Measurements from ENCODE around the gene KY. TPM values are rescaled to one million over a fixed set of nuclear protein-coding genes. Genes with fewer than 3 reads are reported as not detected.

Gene KY
- total and polyA plus RNA-seq, 2 experiments from 2014 or later: not detected

DNA sequence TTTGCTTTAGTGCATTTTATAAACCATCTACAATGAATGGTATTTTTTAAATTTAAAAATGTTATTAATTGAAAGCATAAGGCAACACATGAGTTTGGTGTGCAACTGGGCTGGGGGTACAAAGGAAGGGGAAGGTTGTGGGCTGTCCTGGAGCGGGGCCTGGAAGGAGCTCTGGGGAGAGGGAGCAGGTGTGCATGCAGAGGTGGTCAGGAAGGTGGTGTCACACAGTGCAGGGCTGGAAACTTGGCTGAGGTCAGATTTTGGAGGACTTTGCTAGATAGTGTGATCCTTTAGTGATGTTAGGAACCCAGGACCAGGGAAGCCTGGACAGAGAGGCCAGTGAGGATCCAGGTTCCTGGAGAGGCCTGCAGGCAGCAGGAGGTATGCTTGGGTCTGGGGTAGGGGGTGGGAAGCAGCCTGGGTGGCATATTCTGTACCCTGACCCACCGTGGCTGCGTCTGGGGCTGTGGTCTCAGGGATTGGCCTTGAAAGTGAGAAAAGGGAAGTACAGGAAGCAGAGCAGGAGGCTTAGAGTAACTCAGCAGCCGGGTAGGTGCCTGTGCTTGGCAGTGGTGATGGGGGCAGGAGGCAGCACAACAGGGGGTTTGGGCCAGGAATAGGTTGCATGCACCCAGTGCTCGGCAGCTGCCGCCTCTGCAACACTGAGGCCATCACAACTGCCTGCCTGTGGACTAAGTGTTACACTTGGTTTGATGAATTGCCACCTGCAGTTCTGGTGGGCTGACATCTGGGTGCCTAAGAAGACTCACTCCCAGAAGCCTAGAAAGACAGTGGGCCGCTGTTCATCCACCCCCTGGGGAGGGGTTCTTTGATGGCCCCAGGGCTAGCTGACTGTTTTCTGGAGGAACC is 33.0 kb downstream of the KY start:
- H3K4me3 ChIP-seq: no peak overlapping the region
- Mint-ChIP-seq H3K4me1 (peaks cover 9% of the 10 kb centered on the region), H3K4me3 (no peak overlapping the region), H3K27ac (no peak overlapping the region), H3K27me3 (ENCODE audit: insufficient read depth, low read depth, poor library complexity) (peaks cover 11% of the 10 kb centered on the region), H3K36me3 (ENCODE audit: low read depth) (no peaks in the 10 kb centered on the region), H3K9me3 (no peaks in the 10 kb centered on the region)
- DNase-seq (ENCODE audit: low spot score): no peak
- TF ChIP-seq ZNF114 (CRISPR knock-in tag; IDR thresholded peaks at IDR 0.05): no peak
- TF ChIP-seq POLR2AphosphoS5 (IDR thresholded peaks at IDR 0.05; ENCODE audit: low read depth): no peak
- TF ChIP-seq, protein P1, sequence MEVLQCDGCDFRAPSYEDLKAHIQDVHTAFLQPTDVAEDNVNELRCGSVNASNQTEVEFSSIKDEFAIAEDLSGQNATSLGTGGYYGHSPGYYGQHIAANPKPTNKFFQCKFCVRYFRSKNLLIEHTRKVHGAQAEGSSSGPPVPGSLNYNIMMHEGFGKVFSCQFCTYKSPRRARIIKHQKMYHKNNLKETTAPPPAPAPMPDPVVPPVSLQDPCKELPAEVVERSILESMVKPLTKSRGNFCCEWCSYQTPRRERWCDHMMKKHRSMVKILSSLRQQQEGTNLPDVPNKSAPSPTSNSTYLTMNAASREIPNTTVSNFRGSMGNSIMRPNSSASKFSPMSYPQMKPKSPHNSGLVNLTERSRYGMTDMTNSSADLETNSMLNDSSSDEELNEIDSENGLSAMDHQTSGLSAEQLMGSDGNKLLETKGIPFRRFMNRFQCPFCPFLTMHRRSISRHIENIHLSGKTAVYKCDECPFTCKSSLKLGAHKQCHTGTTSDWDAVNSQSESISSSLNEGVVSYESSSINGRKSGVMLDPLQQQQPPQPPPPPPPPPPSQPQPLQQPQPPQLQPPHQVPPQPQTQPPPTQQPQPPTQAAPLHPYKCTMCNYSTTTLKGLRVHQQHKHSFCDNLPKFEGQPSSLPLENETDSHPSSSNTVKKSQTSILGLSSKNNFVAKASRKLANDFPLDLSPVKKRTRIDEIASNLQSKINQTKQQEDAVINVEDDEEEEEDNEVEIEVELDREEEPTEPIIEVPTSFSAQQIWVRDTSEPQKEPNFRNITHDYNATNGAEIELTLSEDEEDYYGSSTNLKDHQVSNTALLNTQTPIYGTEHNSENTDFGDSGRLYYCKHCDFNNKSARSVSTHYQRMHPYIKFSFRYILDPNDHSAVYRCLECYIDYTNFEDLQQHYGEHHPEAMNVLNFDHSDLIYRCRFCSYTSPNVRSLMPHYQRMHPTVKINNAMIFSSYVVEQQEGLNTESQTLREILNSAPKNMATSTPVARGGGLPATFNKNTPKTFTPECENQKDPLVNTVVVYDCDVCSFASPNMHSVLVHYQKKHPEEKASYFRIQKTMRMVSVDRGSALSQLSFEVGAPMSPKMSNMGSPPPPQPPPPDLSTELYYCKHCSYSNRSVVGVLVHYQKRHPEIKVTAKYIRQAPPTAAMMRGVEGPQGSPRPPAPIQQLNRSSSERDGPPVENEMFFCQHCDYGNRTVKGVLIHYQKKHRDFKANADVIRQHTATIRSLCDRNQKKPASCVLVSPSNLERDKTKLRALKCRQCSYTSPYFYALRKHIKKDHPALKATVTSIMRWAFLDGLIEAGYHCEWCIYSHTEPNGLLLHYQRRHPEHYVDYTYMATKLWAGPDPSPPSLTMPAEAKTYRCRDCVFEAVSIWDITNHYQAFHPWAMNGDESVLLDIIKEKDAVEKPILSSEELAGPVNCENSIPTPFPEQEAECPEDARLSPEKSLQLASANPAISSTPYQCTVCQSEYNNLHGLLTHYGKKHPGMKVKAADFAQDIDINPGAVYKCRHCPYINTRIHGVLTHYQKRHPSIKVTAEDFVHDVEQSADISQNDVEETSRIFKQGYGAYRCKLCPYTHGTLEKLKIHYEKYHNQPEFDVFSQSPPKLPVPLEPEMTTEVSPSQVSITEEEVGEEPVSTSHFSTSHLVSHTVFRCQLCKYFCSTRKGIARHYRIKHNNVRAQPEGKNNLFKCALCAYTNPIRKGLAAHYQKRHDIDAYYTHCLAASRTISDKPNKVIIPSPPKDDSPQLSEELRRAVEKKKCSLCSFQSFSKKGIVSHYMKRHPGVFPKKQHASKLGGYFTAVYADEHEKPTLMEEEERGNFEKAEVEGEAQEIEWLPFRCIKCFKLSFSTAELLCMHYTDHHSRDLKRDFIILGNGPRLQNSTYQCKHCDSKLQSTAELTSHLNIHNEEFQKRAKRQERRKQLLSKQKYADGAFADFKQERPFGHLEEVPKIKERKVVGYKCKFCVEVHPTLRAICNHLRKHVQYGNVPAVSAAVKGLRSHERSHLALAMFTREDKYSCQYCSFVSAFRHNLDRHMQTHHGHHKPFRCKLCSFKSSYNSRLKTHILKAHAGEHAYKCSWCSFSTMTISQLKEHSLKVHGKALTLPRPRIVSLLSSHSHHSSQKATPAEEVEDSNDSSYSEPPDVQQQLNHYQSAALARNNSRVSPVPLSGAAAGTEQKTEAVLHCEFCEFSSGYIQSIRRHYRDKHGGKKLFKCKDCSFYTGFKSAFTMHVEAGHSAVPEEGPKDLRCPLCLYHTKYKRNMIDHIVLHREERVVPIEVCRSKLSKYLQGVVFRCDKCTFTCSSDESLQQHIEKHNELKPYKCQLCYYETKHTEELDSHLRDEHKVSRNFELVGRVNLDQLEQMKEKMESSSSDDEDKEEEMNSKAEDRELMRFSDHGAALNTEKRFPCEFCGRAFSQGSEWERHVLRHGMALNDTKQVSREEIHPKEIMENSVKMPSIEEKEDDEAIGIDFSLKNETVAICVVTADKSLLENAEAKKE (CRISPR knock-in tag; IDR thresholded peaks at IDR 0.05): no peak
- no peak for TF ChIP-seq CREB1 (CRISPR knock-in tag; IDR thresholded peaks at IDR 0.05; ENCODE audit: low read depth)
- TF ChIP-seq EZH2phosphoT487 (IDR thresholded peaks at IDR 0.05; ENCODE audit: unreplicated experiment): no peak
- H3K4me1 ChIP-seq (ENCODE audit: insufficient read depth): no peaks in the 10 kb centered on the region
- no peaks in the 10 kb centered on the region for H3K9me2 ChIP-seq (ENCODE audit: insufficient read depth)
- no peaks in the 10 kb centered on the region for H3K27me3 ChIP-seq (ENCODE audit: insufficient read depth)
- H3K79me2 ChIP-seq (replicated peaks; ENCODE audit: insufficient read depth): no peaks in the 10 kb centered on the region
- no peaks in the 10 kb centered on the region for H3K36me3 ChIP-seq (ENCODE audit: insufficient read depth)
- no peak overlapping the region for H3K4me2 ChIP-seq
- no peak overlapping the region for H2AFZ ChIP-seq
- H3K27ac ChIP-seq (ENCODE audit: low read depth): no peak overlapping the region
- peak; percentile 49 for ATAC-seq
- no peaks in the 10 kb centered on the region for H3F3A ChIP-seq (replicated peaks; ENCODE audit: low read depth)
- no peaks in the 10 kb centered on the region for H4K20me1 ChIP-seq (replicated peaks; ENCODE audit: insufficient read depth)

DNA sequence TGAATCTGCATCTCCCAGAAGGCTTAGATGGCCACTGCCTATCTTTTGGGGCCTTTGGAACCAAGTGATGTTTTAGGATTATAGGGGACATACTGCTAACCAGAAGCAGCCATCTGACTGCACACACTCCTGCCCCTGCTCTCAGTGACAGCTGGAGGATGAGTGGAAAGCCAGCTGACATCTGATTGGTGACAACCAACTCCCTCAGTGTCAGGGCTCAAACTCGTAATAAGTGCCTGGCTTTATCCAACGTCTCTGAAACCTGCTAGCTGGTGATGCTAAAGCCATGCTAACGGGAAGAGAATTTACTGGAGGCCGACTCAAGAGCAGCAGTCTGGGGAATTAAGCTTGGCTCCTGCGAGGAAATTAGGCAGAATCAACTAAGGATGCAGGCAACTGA is 35.1 kb downstream of the KY start:
- Histone ChIP-seq H4K20me1 (replicated peaks; ENCODE audit: insufficient read depth) (no peaks in the 10 kb centered on the region), H3K9me2 (ENCODE audit: insufficient read depth) (no peaks in the 10 kb centered on the region), H3K36me3 (ENCODE audit: insufficient read depth) (no peaks in the 10 kb centered on the region), H3K27ac (ENCODE audit: low read depth) (no peak overlapping the region), H2AFZ (no peak overlapping the region), H3K27me3 (ENCODE audit: insufficient read depth) (no peaks in the 10 kb centered on the region), H3K79me2 (replicated peaks; ENCODE audit: insufficient read depth) (no peaks in the 10 kb centered on the region), H3K4me3 (no peak overlapping the region), H3K4me2 (no peak overlapping the region), H3F3A (replicated peaks; ENCODE audit: low read depth) (no peaks in the 10 kb centered on the region), H3K4me1 (ENCODE audit: insufficient read depth) (no peaks in the 10 kb centered on the region)
- H3K4me3 Mint-ChIP-seq: no peak overlapping the region
- DNase-seq (ENCODE audit: low spot score) (no peak), ATAC-seq (no peak)
- no peak overlapping the region for H3K27ac Mint-ChIP-seq
- H3K9me3 Mint-ChIP-seq: no peaks in the 10 kb centered on the region
- H3K27me3 Mint-ChIP-seq (ENCODE audit: insufficient read depth, low read depth, poor library complexity): peaks cover 16% of the 10 kb centered on the region
- peaks cover 9% of the 10 kb centered on the region for H3K4me1 Mint-ChIP-seq
- no peaks in the 10 kb centered on the region for H3K36me3 Mint-ChIP-seq (ENCODE audit: low read depth)
- TF ChIP-seq REST (IDR thresholded peaks at IDR 0.05; ENCODE audit: unreplicated experiment) (no peak), EZH2phosphoT487 (IDR thresholded peaks at IDR 0.05; ENCODE audit: unreplicated experiment) (no peak), CTCF (conservative IDR thresholded peaks at IDR 0.05; ENCODE audit: low read depth in 2 of 2) (no peak), NANOG (IDR thresholded peaks at IDR 0.05; ENCODE audit: borderline replicate concordance) (no peak), STAT1 (IDR thresholded peaks at IDR 0.05; ENCODE audit: unreplicated experiment) (no peak)

Measured in GM23338 (cell line).